Rectal smooth muscle tissue (tissue), 1 donor: ENCODE data around the gene MSH2.
A peak's percentile ranks its signal among the peaks of the same experiment; 100 is the strongest.
"Not testable (repeated sequence)": the region's sequence is repeated elsewhere in the genome, so short reads cannot be mapped to it uniquely, and the experiment has no call there.

Source experiments
- H3K27ac ChIP-seq: one replicate; pipeline ENCODE4 v1.7.0; 2013; ENCODE audit warnings: low read depth, low read length, inconsistent platforms
- H3K27me3 ChIP-seq: one replicate; pipeline ENCODE4 v1.7.0; 2013; ENCODE audit warnings: low read length; ENCODE audit not compliant: control insufficient read depth, insufficient read depth
- H3K36me3 ChIP-seq: one replicate; pipeline ENCODE4 v1.7.0; 2013; ENCODE audit warnings: low read length; ENCODE audit not compliant: control insufficient read depth, insufficient read depth
- H3K4me1 ChIP-seq: one replicate; pipeline ENCODE4 v1.7.0; 2013; ENCODE audit warnings: low read length; ENCODE audit not compliant: control insufficient read depth, insufficient read depth
- H3K4me3 ChIP-seq: one replicate; pipeline ENCODE4 v1.7.0; 2013; ENCODE audit warnings: low read length
- H3K9ac ChIP-seq: one replicate; pipeline ENCODE4 v1.7.0; 2013; ENCODE audit warnings: low read length

Gene MSH2

DNA sequence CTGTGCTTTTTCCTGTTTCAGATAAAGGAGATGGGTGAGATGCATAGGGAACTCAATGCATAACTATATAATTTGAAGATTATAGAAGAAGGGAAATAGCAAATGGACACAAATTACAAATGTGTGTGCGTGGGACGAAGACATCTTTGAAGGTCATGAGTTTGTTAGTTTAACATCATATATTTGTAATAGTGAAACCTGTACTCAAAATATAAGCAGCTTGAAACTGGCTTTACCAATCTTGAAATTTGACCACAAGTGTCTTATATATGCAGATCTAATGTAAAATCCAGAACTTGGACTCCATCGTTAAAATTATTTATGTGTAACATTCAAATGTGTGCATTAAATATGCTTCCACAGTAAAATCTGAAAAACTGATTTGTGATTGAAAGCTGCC, 16.4 kb upstream of the MSH2 start:
- Histone ChIP-seq H3K27me3 (no peaks in the 10 kb centered on the region), H3K9ac (no peak overlapping the region), H3K36me3 (no peaks in the 10 kb centered on the region), H3K4me3 (no peak overlapping the region), H3K27ac (no peak overlapping the region), H3K4me1 (no peaks in the 10 kb centered on the region)

GRCh38 chr2:47388888-47389287, 14.1 kb upstream of the MSH2 start:
- H3K4me1 ChIP-seq, result no peaks in the 10 kb centered on the region
- no peak overlapping the region for H3K27ac ChIP-seq
- H3K27me3 ChIP-seq, result no peaks in the 10 kb centered on the region
- H3K36me3 ChIP-seq, result no peaks in the 10 kb centered on the region
- H3K4me3 ChIP-seq, result no peak overlapping the region
- H3K9ac ChIP-seq, result no peak overlapping the region

DNA sequence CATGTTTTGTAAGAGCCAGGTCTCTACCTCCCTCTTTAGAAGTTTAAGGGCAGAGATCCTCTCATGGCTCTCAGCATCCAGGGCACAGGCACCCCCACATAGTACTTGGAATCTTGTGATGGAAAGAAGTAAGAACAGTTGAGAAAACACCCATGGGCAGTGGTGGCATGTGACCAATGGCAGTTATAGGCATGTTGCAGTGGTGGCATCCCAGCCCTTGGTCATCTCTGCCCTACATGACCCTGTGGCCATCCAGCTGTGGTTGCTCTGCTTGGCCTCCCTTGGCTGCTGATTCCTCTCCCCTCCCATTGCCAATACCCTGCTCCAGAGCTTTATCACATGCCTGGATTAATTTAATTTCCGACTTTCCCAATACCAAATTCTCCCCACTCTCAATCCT, 13.3 kb upstream of the MSH2 start:
- no peaks in the 10 kb centered on the region for H3K36me3 ChIP-seq
- H3K4me1 ChIP-seq, result no peaks in the 10 kb centered on the region
- H3K9ac ChIP-seq, result no peak overlapping the region
- H3K27ac ChIP-seq, result no peak overlapping the region
- H3K4me3 ChIP-seq, result no peak overlapping the region
- H3K27me3 ChIP-seq, result no peaks in the 10 kb centered on the region

DNA sequence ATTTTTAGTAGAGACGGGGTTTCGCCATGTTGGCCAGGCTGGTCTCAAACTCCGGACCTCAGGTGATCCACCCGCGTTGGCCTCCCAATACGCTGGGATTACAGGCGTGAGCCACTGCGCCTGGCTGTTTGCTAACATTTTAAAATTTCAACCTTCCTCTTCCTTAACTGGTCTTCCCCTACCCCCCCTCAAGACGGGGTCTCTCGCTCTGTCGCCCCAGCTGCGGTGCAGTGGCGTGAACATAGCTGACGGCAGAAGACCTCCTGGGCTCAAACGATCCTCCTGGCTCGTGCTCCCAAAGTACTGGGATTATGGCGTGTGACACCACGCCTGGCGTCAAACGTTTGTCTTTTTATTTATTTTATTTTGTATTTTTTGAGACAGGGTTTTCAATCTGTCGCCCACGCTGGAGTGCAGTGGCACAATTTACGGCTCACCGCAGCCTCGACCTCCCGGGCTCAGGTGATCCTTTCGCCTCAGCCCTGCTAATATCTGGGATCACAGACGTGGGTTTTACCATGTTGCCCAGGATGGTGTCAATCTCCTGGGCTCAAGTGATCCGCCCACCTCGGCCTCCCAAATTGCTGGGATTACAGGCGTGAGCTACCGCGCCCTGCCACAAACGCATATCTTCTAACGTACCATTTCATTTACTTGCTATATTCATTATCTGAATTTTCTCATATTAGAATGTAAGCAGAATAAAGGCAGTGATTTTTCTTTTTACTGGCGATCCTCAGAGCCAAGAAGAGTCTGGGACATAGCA, 984 bp upstream of the MSH2 start:
- no peak overlapping the region for H3K9ac ChIP-seq
- H3K27ac ChIP-seq, result no peak overlapping the region
- H3K36me3 ChIP-seq, result no peaks in the 10 kb centered on the region
- no peaks in the 10 kb centered on the region for H3K4me1 ChIP-seq
- peak overlapping the region; percentile 90 for H3K4me3 ChIP-seq
- H3K27me3 ChIP-seq, result no peaks in the 10 kb centered on the region

- Histone ChIP-seq H3K27me3 (no peaks in the 10 kb centered on the region), H3K36me3 (no peaks in the 10 kb centered on the region), H3K27ac (no peak overlapping the region), H3K4me1 (no peaks in the 10 kb centered on the region), H3K9ac (no peak overlapping the region), H3K4me3 (peak overlapping the region; percentile 90)
Measured at GRCh38 chr2:47402555-47402804, 476 bp upstream of the MSH2 start.

DNA sequence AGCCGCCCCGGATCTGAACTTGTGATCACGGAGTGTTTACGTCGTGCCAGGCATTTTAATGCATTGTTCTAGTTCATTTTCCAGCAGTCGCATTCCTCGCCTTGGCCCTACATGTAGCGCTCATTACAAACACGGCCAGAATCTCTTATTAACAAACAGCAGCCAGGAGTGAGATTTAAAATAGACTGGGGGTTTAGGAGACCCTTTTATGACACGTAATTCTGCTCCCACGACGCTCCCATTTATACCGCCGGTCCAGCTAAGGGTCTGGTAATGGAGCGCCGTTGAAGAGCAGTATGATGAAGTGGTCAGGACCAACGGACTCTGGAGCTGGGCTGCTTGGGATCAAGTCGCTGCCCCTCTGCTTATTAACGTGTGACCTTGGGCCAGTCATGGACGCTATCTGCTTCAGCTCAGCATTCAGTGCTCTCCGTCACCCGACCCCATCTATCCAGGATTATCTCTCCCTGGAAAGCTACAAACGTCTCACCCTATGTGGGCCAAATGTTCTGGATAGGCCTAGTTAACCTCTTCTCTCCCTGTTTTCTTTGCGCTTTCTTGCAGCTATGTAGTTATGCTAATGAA, 745 bp downstream of the MSH2 start:
- Histone ChIP-seq H3K4me3 (peak overlapping the region; percentile 90), H3K4me1 (no peaks in the 10 kb centered on the region), H3K27ac (no peak overlapping the region), H3K36me3 (no peaks in the 10 kb centered on the region), H3K27me3 (no peaks in the 10 kb centered on the region), H3K9ac (no peak overlapping the region)

DNA sequence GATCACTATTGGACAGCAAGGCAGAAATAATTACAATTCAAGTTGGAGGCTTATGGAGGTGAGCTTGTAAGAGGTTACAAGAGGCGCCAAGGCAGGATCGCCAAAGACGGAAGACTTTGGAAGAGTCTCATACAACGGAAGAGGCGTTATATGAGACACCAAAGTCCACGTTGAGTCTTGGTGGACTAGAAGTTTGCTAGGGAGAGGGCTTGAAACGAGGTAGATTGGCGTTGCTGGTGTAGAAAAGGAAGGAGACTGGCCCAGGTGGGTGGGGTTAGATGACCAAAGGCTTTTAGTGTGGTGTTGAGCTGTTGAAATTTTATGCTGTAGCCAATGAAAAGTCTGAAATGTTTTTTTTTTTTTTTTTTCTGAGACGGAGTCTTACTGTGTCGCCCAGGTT, 1.4 kb downstream of the MSH2 start:
- no peaks in the 10 kb centered on the region for H3K36me3 ChIP-seq
- H3K4me3 ChIP-seq, result peak overlapping the region; percentile 90
- no peaks in the 10 kb centered on the region for H3K4me1 ChIP-seq
- H3K9ac ChIP-seq, result no peak overlapping the region
- H3K27ac ChIP-seq, result no peak overlapping the region
- H3K27me3 ChIP-seq, result no peaks in the 10 kb centered on the region

- Histone ChIP-seq H3K27ac (no peak overlapping the region), H3K4me1 (no peaks in the 10 kb centered on the region), H3K9ac (no peak overlapping the region), H3K27me3 (no peaks in the 10 kb centered on the region), H3K36me3 (no peaks in the 10 kb centered on the region), H3K4me3 (no peak overlapping the region)
Measured at GRCh38 chr2:47405757-47406156, 2.8 kb downstream of the MSH2 start.

- not testable (repeated sequence) for H3K36me3 ChIP-seq, H3K4me1 ChIP-seq, H3K4me3 ChIP-seq, H3K27ac ChIP-seq, H3K9ac ChIP-seq, H3K27me3 ChIP-seq
Measured at GRCh38 chr2:47406649-47407330, 3.8 kb downstream of the MSH2 start.

GRCh38 chr2:47407976-47408375, 5.0 kb downstream of the MSH2 start:
- H3K4me3 ChIP-seq, H3K9ac ChIP-seq, H3K4me1 ChIP-seq, H3K27me3 ChIP-seq, H3K27ac ChIP-seq, H3K36me3 ChIP-seq: not testable (repeated sequence)

GRCh38 chr2:47414682-47415458, 11.9 kb downstream of the MSH2 start:
- Histone ChIP-seq H3K4me1 (no peaks in the 10 kb centered on the region), H3K36me3 (peaks cover 6% of the 10 kb centered on the region), H3K27ac (no peak overlapping the region), H3K9ac (no peak overlapping the region), H3K4me3 (no peak overlapping the region), H3K27me3 (no peaks in the 10 kb centered on the region)

DNA sequence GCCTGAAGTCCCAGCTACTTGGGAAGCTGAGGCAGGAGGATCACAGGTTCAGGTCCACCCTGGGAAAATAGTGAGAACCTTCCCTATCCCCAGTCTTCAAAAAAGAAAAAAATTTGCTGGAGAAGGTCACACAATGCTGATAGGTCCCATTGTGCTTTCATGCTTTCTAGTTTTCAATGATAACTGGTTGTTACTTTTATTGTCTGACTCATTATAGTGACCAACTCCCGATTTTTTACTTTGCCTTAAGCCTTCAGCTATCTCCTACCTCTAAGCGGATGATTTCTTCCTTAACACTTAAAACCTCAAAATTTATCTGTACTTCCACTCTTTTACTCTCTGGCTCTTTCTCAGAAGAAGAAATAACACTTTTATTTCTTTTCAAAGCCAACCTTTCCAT, 17.3 kb downstream of the MSH2 start:
- Histone ChIP-seq H3K9ac (no peak overlapping the region), H3K4me3 (no peak overlapping the region), H3K27ac (no peak overlapping the region), H3K4me1 (no peaks in the 10 kb centered on the region), H3K27me3 (no peaks in the 10 kb centered on the region), H3K36me3 (peaks cover 3% of the 10 kb centered on the region)
